Measurements from ENCODE around the gene NAPSA. TPM values are rescaled to one million over a fixed set of nuclear protein-coding genes. Genes with fewer than 3 reads are reported as not detected.

NAPSA gene
- total and polyA plus RNA-seq, 2 of the 8 experiments (the other 6 are each of a cell fraction or from before 2014, with no cell fraction given), result 0.71 to 0.73 TPM

DNA sequence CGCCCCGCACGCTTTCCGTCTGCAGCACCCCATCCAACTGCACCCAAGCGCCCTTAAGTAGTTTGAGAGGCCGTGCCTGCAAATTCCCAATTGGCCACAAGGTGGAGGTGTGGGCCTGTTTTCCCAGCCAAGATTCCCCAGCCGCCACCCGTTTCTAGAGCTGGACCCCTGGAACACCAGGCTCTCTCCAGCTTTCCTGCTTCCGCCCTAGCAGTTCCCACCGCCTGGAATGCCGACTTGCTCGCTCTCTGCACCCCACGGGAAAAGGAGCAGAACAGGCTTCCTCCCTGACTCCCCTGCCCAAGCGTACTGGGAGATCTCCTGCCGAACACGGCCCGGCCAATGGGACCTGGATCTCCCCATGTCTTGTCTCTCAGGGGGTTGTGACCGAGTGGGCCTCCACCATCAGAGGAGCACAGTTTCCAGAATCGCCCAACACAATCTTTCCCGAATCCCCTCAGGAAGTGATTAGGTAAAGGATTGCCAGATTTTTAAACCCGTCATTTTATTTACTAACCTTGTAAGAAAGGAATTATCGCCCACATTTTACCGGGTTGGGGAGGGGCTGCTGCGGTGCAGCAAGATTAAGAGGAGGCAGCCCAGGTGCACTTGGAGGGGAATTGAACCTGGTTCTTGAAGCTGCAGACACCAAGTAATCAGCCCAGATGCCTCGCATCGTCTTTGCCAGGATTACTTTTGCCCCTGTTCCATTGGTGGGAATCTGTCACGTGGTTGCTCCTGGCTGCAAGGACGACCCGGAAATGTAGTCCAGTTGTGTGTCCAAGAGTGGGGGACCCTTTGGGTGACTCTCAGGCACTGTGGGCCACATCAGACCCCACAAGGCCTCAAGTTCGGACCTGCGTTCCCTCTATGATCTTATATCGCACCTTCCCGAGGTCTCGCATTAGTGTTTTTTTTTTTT is 3.5 kb upstream of the NAPSA start (continued):
- 0 out of 4 replicates have a peak, but pooled peaks of 1 of the 2 experiments have one; percentile 32 for TF ChIP-seq HDAC2 (IDR thresholded peaks at IDR 0.05; ENCODE audit: borderline replicate concordance in 1 of 2, low read depth in 2 of 2, low read length in 2 of 2)

Measured in H1 (cell line).